SU-DHL-6 (cell line): ENCODE results near the gene MAN2A1.

Experiments used
- H2AFZ ChIP-seq: fragments of 200-600 bp; sonication (generic); 2 replicates; pipeline ENCODE4 v1.6.1; 2014; ENCODE audit warnings: low read depth, mild to moderate bottlenecking, moderate library complexity, mixed read lengths, antibody characterized with exemption, low read length; ENCODE audit not compliant: severe bottlenecking
- H3F3A ChIP-seq: fragments of 200-600 bp; shearing (Covaris generic); 2 replicates; pipeline ENCODE4 v1.6.0; 2016; ENCODE audit warnings: antibody characterized with exemption, mild to moderate bottlenecking; ENCODE audit not compliant: insufficient read depth
- H3K27ac ChIP-seq: fragments of 200-600 bp; sonication (generic); 2 replicates; pipeline ENCODE4 v1.5.1; 2016; ENCODE audit warnings: low read depth, mild to moderate bottlenecking, low read length, moderate library complexity, mixed read lengths
- H3K27me3 ChIP-seq: fragments of 200-600 bp; sonication (generic), shearing (Covaris generic); 2 replicates; pipeline ENCODE4 v1.6.0; 2014; ENCODE audit warnings: mild to moderate bottlenecking, low read length
- H3K36me3 ChIP-seq: fragments of 200-600 bp; sonication (generic); 2 replicates; pipeline ENCODE4 v1.6.1; 2014; ENCODE audit warnings: mild to moderate bottlenecking, low read length, mixed read lengths
- H3K4me2 ChIP-seq: fragments of 300-600, 200-600 bp; shearing (Covaris generic), sonication (generic); 2 replicates; pipeline ENCODE4 v1.6.0; 2014; ENCODE audit warnings: low read length, low read depth, mild to moderate bottlenecking; ENCODE audit not compliant: poor library complexity, severe bottlenecking
- H3K4me3 ChIP-seq: fragments of 200-600 bp; sonication (generic); 2 replicates; pipeline ENCODE4 v1.5.1; 2014; ENCODE audit warnings: antibody characterized with exemption, low read length, mild to moderate bottlenecking, mixed read lengths; ENCODE audit not compliant: insufficient read depth, poor library complexity, severe bottlenecking
- H3K79me2 ChIP-seq: fragments of 200-600 bp; sonication (generic); 2 replicates; pipeline ENCODE4 v1.6.1; 2014; ENCODE audit warnings: mild to moderate bottlenecking, low read length, moderate library complexity; ENCODE audit not compliant: insufficient read depth
- H3K9ac ChIP-seq: fragments of 200-600 bp; sonication (generic); 2 replicates; pipeline ENCODE4 v1.7.0; 2014; ENCODE audit warnings: mild to moderate bottlenecking, low read length
- H3K9me2 ChIP-seq: fragments of 200-600 bp; sonication (generic); replicated peaks from 2 replicates; pipeline ENCODE4 v1.6.1; 2014; ENCODE audit warnings: low read length; ENCODE audit not compliant: insufficient read depth
- H3K9me3 ChIP-seq: fragments of 200-600 bp; sonication (generic); 2 replicates; pipeline ENCODE4 v1.6.1; 2014; ENCODE audit warnings: low read length, mixed read lengths; ENCODE audit not compliant: insufficient read depth
- H4K20me1 ChIP-seq: fragments of 200-600 bp; sonication (generic); 2 replicates; pipeline ENCODE4 v1.6.1; 2014; ENCODE audit warnings: low read depth, mild to moderate bottlenecking, antibody characterized with exemption, low read length, moderate library complexity, mixed read lengths
- EZH2phosphoT487 ChIP-seq: fragments of 200-600 bp; sonication (generic), shearing (Covaris generic); conservative IDR thresholded peaks from 2 replicates; pipeline ENCODE4 v1.6.1; 2018; ENCODE audit warnings: mild to moderate bottlenecking, antibody characterized with exemption, low read length, moderate library complexity, mixed read lengths
- TF ChIP-seq, protein P1 (sequence below): fragments of 200-600 bp; sonication (generic); IDR thresholded peaks from one replicate; pipeline ENCODE4 v1.5.1; 2017; ENCODE audit warnings: antibody characterized with exemption, mild to moderate bottlenecking, low read length, moderate library complexity; ENCODE audit not compliant: insufficient read depth, poor library complexity, severe bottlenecking

The MAN2A1 gene

DNA sequence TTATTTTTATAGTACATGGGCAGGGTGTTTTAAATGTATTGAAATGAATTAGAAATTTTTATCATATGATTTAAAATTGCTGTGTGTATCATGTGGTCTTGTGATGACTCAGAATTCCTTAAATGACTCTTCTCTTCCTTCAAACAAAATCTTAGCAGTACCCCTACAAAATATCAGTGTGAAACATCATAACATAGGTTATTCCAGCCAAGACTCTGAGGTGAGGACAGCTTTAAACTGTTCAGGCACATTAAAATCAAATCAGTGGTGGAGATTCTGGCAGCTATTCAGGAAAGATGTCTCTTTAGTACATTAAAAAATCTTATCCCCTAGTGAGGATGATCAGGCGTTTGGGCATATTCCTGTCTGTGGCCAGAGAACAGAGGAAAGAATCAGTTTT, 174.0 kb downstream of the MAN2A1 start:
- no peak overlapping the region for H3K9ac ChIP-seq
- no peak overlapping the region for H3K4me3 ChIP-seq
- no peak overlapping the region for H2AFZ ChIP-seq
- H3F3A ChIP-seq = no peaks in the 10 kb centered on the region
- no peaks in the 10 kb centered on the region for H4K20me1 ChIP-seq
- H3K36me3 ChIP-seq = peaks cover 2% of the 10 kb centered on the region; the same call in 1 of the 2 replicates
- no peaks in the 10 kb centered on the region for H3K79me2 ChIP-seq
- no peaks in the 10 kb centered on the region for H3K27me3 ChIP-seq
- TF ChIP-seq, protein P1, sequence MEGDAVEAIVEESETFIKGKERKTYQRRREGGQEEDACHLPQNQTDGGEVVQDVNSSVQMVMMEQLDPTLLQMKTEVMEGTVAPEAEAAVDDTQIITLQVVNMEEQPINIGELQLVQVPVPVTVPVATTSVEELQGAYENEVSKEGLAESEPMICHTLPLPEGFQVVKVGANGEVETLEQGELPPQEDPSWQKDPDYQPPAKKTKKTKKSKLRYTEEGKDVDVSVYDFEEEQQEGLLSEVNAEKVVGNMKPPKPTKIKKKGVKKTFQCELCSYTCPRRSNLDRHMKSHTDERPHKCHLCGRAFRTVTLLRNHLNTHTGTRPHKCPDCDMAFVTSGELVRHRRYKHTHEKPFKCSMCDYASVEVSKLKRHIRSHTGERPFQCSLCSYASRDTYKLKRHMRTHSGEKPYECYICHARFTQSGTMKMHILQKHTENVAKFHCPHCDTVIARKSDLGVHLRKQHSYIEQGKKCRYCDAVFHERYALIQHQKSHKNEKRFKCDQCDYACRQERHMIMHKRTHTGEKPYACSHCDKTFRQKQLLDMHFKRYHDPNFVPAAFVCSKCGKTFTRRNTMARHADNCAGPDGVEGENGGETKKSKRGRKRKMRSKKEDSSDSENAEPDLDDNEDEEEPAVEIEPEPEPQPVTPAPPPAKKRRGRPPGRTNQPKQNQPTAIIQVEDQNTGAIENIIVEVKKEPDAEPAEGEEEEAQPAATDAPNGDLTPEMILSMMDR = no peak
- H3K9me2 ChIP-seq = no peaks in the 10 kb centered on the region
- no peak overlapping the region for H3K4me2 ChIP-seq
- no peak overlapping the region for H3K27ac ChIP-seq
- H3K9me3 ChIP-seq = no peaks in the 10 kb centered on the region

DNA sequence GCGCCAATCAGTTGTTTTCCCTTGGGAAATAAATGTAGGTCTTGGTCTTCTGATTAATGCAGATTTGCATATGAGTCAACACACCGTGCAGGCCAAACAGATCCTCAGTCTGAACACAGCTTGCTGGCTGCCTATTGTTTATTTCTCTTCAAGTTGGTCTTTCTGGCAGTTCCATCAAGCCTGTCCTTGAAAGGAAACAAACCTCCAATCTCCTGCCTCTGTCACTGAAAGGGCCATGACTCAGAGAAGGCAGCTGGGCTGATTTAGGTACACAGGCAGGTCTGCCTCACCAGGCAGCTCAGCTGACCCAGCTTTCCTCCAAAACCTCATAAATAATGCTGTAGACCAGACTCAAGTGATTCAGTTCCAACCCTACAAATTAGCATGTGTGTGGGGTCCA, 175.9 kb downstream of the MAN2A1 start:
- Histone ChIP-seq H3K27me3 (no peaks in the 10 kb centered on the region), H3K4me2 (no peak overlapping the region), H3K27ac (no peak overlapping the region), H2AFZ (no peak overlapping the region), H3K4me3 (no peak overlapping the region), H4K20me1 (no peaks in the 10 kb centered on the region), H3K9me3 (no peaks in the 10 kb centered on the region), H3K79me2 (no peaks in the 10 kb centered on the region), H3F3A (no peaks in the 10 kb centered on the region), H3K9ac (no peak overlapping the region), H3K36me3 (peaks cover 2% of the 10 kb centered on the region; the same call in 1 of the 2 replicates), H3K9me2 (no peaks in the 10 kb centered on the region)
- TF ChIP-seq EZH2phosphoT487 = no peak
- TF ChIP-seq, protein P1 = no peak

DNA sequence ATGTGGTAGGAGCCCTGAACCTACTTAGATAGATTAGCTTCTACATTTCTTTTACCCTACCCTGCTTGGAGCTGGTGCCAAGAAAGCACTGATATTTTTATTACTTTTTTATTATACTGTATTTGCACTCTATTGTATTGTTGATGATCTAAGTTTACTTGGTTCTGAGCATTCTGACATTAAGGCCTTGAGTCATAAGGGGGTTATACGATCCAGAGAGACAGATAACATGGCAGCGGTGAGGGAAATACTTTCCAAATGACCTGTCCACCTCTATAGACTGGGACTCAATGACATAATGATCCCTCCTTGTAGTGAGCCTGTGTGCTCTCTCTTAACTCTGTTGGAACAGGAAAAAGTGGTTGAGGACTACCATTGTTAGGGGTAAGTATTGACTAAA, 176.3 kb downstream of the MAN2A1 start:
- Histone ChIP-seq H3K36me3 (peaks cover 2% of the 10 kb centered on the region; the same call in 1 of the 2 replicates), H3K27ac (no peak overlapping the region), H3K4me2 (no peak overlapping the region), H3F3A (no peaks in the 10 kb centered on the region), H3K79me2 (no peaks in the 10 kb centered on the region), H2AFZ (no peak overlapping the region), H3K4me3 (no peak overlapping the region), H3K27me3 (no peaks in the 10 kb centered on the region), H3K9ac (no peak overlapping the region), H3K9me3 (no peaks in the 10 kb centered on the region), H4K20me1 (no peaks in the 10 kb centered on the region), H3K9me2 (no peaks in the 10 kb centered on the region)
- TF ChIP-seq EZH2phosphoT487 = no peak
- TF ChIP-seq, protein P1 = no peak
